Left colon (tissue), 2 donors: Measurements from ENCODE around the gene PTPRD. TPM values are rescaled to one million over a fixed set of nuclear protein-coding genes. Genes with fewer than 3 reads are reported as not detected.

ENCODE experiments used
- ATAC-seq: fragments of 200-7000 bp; cut with Tn5 transposase; one replicate; pipeline ENCODE4 v1.9.1; 2020; ENCODE audit warnings: mild to moderate bottlenecking, moderate library complexity
- DNase-seq, 2 donors: peaks; one replicate each; pipeline ENCODE4 v3.0.0-alpha.2; 2020
- intact Hi-C, 2 donors: fragments of 100-400 bp; cut with DNase I in 1 of 2; cut with micrococcal nuclease in 1 of 2; formaldehyde crosslinking; loops; one replicate each; pipeline versions ENCODE4 v1.11.2 to v1.14.0; 2022; cut with DNase I, micrococcal nuclease
- total RNA-seq, 2 donors: library from RNA; stranded (reverse); fragmentation: NEBNext Ultra II Directional; extraction: Animal tissue kit (Norgen Biotek cat#: 25700); gene quantifications; one replicate each; pipeline ENCODE4 v1.2.1, GENCODE V29; 2021
- donor health status: DM: no; HTN: no; CAD: no.
- donor health status: DM: yes; HTN: yes; CAD: no.

Gene PTPRD
- total RNA-seq, 2 donors from 2014 or later: 95.1 to 107 TPM

DNA sequence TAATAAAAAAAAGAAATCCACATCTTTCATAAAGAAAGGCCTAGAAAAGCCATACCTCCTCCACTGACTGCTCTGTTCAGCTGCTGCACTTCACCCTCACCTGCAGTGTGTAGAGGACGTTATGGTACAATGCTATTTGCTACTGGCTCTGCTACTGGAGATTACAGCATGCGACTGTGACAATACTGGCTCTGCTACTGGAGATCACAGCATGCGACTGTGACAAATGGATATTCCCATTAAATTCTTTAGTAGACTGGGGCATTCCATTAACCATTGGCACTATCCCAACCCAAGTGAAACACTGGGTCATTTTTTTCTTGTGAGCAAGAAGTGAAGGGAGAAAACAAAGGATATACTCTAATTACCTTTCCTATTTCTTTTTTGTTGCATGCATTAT, 1749.7 kb downstream of the PTPRD start:
- ATAC-seq: no peak
- no peak for DNase-seq
- intact Hi-C loops: no loop called here

DNA sequence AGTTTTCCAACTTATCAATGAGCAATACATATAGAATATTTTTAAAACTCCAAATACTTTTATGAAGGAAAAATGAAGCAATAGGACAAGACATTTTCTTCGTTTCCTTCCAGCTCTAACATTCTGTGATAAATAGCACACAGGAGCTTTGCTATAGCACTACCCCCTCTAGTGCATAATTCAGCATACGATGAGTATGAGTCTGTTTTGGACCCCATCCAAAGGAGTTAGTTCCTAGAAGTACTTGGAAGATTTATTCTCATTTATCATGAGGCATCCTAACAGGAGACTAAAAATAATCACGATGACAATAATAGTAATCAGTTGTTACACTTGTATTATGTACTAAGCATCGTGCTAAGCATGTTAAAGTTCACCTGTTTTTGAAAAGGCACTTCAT, 1751.9 kb downstream of the PTPRD start:
- intact Hi-C loops: no loop called here
- DNase-seq (no peak), ATAC-seq (no peak)

DNA sequence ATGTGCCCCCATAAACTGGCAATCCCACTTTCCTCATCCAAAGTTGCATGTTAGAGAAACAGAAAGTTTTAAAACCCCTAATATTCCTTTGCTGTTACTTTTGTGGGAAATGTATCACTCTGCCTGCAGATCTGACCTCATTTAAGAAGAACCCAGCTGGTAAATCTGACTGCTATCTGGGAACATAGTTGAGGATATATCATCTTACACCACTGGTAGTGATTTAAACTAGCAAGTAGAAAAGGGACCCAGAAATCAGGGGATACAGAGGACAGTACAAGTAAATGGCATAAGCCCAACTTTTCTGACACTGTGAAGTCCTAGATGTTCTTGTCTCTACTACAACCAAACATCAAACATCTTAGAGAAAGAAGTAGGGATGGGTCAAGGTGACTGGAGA, 1752.7 kb downstream of the PTPRD start:
- no peak for DNase-seq
- intact Hi-C loops: no loop called here
- ATAC-seq: no peak

DNA sequence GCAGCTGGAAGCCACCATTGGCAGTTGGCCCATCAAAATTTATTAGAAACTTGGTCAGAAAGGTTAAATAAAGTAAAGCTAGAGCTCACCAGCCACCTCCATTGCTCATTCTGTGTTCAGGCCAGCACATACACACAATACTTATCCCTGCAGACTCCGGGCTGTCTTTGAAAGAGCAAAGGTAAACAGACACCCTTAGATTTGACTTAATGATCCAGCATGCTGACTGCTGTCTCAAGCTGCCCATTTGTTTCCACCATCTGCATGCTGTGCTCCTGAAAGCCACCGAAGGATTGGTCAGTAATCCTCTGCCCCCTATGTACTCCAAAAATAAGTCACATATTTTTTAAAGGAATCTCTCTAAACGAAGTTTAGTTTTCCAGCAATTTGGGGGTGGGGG, 1753.4 kb downstream of the PTPRD start:
- intact Hi-C loops: no loop called here
- no peak for DNase-seq
- ATAC-seq: no peak

DNA sequence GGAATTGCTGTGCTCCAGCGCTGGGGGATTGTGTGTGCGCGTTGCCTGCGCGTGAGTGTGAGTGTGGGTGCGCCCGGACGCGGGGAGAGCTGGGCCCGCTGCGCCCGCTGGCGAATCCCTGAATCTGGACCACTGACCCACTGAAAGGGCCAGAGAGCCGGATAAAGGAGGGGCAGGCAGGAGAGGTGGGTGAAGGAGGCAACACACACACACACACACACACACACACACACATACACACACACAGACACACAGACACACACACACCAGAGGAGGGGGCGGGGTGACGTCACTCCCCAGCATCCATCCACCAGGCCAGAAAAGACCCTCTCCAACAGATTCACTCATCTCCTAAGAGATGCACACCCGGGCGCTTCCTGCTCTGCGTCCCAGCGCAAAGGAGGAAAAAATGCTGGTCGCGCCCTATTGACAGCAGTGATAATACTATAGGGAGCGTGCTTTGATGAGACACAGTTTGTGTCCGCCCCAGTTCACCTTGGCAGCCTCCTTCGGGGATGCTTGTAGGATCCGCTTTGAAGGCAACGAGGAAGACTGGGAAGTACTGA, 1754.1 kb downstream of the PTPRD start:
- intact Hi-C loops: no loop called here
- peak; percentile 64 for ATAC-seq
- DNase-seq: peak; percentile 41 to 42

DNA sequence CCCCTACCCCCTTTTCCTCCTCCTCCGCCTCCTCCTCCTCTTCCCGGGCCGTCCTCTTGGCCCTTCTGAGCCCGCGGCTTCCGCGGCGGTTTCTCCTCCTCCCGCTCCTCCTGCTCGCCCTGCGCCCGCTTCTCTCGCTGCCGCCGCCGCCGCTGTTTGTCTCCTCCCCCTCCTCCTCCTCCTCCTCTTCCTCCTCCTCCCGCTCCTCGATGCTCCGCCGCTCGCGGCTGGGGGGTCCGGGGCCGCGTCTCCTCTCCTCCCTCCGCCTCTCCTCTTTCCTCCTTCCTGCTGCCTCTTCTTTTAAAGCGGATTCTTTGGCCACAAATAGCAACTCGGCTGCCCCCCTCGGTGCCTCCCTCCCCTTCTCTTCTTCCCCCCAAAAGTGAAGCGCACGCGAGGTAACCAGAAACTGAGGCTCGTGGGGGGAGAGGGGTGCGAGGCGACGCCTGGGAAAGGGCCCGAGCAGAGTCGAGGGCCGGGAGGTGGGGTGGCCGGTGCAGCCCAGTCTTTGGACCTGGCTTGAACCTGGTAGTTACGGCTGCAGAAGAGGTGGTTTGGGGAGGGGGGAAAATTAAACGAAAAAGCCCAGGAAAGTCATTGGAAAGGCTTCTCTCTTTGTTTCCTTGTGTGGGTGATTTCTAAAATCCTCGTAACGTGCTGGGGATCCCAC, 1754.7 kb downstream of the PTPRD start:
- DNase-seq (peak; percentile 70 to 78), ATAC-seq (peak; percentile 76)
- intact Hi-C loops: no loop called here

DNA sequence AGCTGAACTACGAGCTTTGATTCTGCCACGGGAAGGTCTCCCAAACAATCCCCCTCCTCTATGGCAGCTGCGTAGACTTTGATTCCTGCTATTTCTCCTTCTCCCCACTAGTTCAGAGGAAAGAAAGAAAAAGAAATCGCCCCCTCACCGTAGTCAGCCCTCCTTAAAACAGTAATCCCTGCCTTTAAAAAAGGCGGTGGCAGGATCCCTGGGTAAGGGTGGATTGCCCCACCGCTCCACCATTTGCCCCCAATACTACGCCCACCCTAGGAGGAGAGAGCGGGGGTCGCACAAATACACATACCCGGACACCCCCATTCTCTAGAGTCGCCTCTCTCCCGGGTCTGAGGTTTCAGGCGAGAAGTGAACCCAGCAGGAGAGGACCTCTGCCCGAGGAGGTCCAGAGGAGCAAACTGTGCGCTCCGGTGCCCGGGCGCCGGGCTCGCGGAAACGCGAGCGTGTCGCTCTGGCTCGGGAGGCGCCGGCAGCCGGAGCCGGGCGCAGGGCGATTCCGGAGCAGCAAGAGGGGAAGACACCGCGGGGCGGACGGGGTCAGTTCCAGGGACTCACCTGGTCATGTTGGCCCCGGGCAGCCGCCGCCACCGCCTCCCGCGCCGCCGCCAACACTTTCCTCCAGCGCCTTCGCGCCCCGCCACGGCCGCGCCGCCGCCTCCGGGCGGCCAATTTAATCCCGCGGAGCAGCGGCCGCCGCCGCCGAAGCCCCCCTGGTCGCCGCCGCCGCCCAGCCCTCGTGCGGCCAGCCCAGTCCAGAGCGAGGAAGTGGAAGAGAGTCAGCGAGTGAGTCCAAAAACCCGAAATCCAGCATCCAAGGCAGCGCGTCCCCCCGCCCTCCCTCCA, 1755.5 kb downstream of the PTPRD start:
- DNase-seq (peak; percentile 27 to 44), ATAC-seq (peak; percentile 54)
- intact Hi-C loops: no loop called here

DNA sequence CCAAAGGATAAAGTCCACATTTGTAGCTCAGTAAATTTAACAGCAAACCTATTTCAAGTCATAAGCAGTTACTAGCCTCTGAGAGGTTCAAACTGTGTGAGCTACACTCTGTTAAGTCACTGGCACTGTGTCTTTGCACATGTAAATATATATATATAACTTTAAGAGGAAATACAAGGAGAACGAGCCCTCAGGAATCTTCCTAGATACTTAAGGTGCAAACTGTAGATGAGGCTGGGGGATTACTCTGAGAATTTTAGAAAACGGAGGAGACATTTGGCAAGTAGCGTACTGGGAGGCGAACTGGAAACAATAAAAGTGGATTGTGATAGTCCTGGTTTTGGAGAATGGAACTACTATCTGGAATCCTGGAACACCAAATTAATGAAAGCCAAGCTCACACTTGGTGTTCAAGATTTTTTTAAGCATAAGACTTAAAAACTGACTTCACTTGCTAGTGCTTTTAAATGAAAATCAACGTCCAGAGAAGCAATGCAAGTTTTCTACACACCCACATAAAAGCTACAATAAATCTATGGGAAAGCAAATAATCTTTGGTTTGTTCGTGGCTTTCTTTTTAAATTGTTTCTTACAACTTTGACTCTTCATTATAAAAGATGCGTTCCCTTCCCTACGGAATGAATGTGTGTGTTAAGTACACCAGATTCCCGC, 1756.3 kb downstream of the PTPRD start:
- DNase-seq (no peak), ATAC-seq (peak; percentile 30)
- intact Hi-C loops: no loop called here

DNA sequence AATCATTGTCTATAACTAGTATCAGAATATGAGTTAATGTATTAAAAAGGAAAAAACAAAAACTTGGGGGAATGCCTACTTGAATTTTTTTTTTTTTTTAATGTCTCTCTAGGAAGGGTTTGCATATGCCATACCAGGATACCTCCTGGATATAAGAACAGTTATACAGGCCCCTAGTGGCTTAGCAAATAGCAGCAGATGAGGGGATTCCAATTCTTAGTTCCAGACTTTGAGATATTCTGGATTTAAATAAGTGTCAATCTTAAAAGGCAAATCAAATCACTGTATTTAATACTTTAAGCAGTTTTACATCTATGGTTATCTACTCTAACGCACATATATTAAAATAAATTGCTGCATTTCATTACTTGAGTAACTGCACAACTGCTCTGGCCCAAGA, 1757.8 kb downstream of the PTPRD start:
- intact Hi-C loops: no loop called here
- DNase-seq (no peak), ATAC-seq (peak; percentile 25)

DNA sequence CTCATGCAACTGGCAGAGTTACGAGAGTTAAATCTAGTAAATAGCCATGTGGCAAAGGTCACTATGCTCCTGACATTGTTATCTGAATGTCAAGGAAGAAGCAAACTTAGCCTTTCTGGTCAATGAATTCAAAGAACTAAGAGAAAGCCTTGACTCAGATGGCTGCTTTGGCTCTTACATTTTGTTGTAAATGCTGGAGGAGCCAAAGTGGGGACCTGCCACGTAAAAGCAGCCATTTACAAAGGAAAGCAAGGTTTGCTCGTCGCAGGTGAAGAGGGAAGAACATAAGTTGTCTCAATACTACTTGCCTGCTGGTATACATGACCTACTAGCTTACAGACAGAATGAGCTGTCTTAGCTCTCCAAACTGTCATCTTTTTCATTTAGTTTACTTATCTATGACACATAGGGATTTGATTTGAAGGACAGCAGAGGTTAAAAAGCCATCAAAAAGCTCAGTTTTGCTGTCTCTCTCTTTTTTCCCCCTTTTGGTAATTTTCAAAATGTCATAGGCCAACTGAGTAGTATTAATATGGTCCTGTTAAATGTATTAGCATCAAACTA, 1760.4 kb downstream of the PTPRD start:
- no peak for ATAC-seq
- intact Hi-C loops: no loop called here
- no peak for DNase-seq

DNA sequence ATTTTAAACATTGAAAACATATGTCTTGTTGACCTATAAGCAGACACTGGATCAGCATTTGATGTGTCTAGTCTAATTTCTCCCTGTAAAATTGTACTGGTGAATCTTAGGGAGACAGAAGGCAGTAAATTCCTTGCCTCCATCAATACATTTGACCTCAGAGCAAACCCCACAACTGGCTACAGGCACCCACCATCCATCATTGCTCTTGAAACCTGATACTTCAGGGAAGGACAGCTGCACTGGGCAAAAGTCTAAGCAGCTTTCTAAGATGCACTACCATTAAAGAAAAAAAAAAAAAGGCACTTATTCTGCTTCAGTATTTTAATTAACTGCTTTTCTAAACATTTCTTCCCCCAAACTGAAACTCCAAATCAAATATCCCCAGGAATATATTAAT, 1761.9 kb downstream of the PTPRD start:
- DNase-seq: no peak
- intact Hi-C loops: no loop called here
- no peak for ATAC-seq

DNA sequence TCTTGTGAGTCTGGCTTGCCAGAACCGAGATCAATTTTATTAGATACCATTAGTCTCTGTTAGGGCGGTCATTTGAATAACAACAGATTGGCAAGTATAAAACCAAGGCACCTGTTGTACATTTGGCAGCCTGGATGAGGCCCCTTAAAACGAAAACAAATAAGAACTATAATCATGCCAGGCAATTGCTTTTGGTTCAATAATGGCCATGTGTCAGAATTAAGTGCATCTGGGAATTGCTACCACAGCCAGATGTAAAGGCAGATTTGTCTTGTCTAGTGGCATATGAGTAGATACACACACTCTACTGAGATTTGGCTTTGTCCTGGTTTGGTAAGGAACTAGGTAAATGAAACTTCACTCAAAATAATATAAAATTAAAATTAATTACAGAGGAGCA, 1767.0 kb downstream of the PTPRD start:
- intact Hi-C loops: no loop called here
- DNase-seq (no peak), ATAC-seq (no peak)

DNA sequence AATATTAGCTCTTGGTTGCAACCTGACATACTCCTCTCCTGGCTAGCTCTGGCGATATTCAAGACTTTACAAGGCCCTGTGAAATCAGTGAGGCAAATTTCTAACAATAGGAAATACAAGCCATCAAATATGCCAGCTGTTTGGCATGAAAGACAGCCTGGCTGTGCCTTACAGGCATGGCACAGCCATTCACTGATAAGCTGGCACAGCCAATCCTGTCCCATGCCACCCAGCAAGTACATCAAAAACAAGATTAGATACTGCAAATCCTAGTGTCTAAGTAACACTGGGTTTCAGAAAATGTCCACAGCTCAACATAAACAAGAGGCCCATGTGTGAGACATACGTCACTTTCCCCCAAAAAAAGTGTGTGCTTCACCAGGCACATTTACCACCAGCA, 1767.4 kb downstream of the PTPRD start:
- intact Hi-C loops: no loop called here
- DNase-seq: no peak
- ATAC-seq: peak; percentile 72

DNA sequence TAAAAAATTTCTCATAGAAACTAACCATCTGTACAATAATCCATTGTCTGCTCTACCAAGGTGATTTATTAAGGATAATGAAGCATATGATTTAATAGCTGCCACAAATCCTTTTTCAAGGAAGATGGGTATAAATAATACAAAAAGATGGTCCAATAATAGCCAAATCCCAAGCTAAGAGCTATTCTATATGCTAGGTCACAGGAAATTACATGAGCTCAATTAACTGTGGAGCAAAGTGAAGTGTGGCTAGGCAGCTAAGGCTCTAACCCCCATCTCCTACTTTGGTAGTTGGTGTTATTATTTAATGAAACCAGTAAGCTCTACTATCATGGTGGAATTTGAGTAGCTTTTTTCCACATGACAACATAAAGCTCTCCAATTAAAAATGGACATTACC, 1768.3 kb downstream of the PTPRD start:
- intact Hi-C loops: no loop called here
- ATAC-seq: no peak
- no peak for DNase-seq

DNA sequence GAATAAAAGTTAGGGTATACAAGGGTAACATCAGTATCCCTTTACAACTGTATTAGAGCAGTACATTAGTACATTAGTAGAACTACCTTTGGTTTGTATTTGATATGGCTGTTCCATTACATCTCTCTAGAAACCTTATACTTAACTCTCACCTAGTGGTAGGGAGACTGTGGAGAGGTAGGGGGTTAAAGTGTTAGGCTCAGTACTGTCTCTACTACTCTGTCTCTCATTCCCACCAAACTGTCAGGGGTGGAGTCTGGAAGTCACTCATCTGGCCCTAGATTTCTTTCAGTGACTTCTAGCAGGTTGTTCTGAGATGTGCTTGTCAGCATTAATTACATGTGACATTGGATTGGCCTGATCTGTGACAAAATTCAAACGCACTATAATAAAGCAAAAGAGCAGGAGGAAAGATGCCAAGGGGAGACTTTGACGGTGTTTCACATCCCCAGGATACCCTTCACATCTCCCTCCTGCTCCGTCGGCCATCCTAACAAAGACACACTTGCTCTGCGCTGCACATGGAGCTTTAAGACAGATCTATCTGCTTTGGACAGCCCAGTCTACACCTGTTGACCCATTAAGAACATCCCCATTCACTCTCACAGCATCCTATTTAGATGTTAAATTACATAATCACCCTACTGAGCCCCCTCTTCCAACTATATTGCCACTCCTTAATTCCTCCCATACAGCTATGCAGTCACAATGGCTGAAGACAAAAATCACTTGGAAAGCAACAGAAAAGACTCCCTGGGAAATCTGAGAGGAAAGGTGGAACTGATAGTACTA, 1770.2 kb downstream of the PTPRD start:
- DNase-seq (no peak), ATAC-seq (no peak)
- intact Hi-C loops: no loop called here

DNA sequence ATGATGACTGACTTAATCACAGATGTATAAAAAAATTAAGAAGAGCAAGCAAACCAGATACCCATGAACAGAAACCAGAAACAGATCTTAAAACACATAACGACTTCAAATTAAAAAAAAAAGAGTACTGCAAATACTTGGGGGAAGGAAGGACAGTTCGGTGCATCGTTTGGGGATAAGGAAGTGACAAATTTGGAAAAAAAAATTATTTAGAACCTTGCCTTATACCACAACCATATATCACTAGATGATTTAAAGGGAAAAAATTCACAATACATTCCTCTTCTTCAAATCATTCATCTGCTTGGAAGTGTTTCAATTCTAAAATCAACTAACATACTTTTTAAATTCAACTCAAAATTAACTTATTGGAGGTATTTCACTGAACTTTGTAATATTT, 1774.7 kb downstream of the PTPRD start:
- intact Hi-C loops: no loop called here
- DNase-seq: no peak
- ATAC-seq: no peak

DNA sequence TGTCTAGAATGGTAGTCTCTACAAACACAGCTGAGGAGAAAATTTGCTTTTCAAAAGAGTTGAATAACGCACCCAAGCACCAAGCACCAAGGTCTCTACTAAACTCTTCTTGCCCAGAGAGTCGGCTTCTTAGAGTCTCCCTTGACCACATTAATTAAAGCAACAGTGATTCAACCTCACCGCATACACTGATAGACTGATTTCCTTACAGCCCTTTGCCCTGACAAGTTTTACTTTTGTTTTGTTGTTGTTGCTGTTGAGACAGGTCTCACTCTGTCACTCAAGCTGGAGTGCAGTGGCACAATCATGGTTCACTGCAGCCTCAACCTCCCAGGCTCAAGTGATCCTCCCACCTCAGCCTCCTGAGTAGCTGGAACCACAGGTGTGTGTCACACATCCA, 1777.5 kb downstream of the PTPRD start:
- DNase-seq (no peak), ATAC-seq (no peak)
- intact Hi-C loops: no loop called here

DNA sequence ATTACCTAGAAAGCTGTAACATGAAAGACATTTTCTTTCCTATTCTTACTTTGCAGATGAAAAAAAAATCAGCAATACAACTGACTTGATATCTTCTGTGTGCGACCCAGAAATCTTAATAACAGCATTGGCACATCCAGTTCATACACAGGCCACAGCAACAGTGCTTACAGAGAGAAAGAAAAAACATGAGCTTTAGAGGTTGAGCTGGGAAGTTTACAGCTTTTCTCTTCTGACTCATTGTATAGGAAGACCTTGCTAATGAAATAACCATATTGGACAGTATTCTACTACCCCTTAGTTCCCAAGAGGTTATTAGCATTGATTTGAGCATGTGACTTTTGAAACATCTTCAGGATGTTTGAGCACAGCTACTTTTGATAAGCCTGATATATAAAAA, 1779.8 kb downstream of the PTPRD start:
- ATAC-seq (no peak), DNase-seq (no peak)
- intact Hi-C loops: no loop called here

DNA sequence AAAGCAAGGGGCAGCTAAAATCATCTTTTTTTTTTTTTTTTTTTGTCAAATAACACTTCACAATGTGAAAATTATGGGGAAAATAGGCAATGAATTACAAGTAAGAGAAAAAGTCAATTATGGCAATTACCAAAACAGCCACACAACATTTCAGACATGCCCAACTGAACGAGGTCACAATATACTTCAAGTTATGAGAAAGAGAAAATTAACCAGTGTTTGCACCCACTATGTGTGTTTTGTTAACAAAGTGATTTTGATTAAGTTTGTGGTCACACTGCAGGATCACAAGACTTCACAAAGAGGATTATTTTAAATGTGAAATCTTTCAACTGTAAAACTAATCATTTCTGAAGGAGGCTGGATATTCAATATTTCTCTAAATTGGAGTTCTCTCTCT, 1780.4 kb downstream of the PTPRD start:
- ATAC-seq (no peak), DNase-seq (no peak)
- intact Hi-C loops: no loop called here
